Adipocyte (in vitro differentiated cells): ENCODE results near the gene CYP27A1.
"Not testable (repeated sequence)": the region's sequence is repeated elsewhere in the genome, so short reads cannot be mapped to it uniquely, and the experiment has no call there.

Source experiments
- DNase-seq: peaks from one replicate; pipeline ENCODE4 v3.0.0-alpha.2; 2015; ENCODE audit warnings: low read depth
- H3K27me3 ChIP-seq: replicated peaks from 2 replicates; pipeline ENCODE4 v1.7.0; 2013; ENCODE audit warnings: mild to moderate bottlenecking, low read length, moderate library complexity; ENCODE audit not compliant: control insufficient read depth, insufficient read depth
- H3K36me3 ChIP-seq: 2 replicates; pipeline ENCODE4 v1.7.0; 2013; ENCODE audit warnings: low read length, mild to moderate bottlenecking, moderate library complexity; ENCODE audit not compliant: control insufficient read depth, insufficient read depth, severe bottlenecking
- H3K4me1 ChIP-seq: 2 replicates; pipeline ENCODE4 v1.7.0; 2013; ENCODE audit warnings: mild to moderate bottlenecking, low read length, moderate library complexity; ENCODE audit not compliant: control insufficient read depth, insufficient read depth
- H3K4me3 ChIP-seq: 2 replicates; pipeline ENCODE4 v1.7.0; 2013; ENCODE audit warnings: mild to moderate bottlenecking, low read length, moderate library complexity
- H3K9ac ChIP-seq: 2 replicates; pipeline ENCODE4 v1.7.0; 2013; ENCODE audit warnings: mild to moderate bottlenecking, low read length, moderate library complexity
- H3K9me3 ChIP-seq: 2 replicates; pipeline ENCODE4 v1.7.0; 2013; ENCODE audit warnings: mild to moderate bottlenecking, low read length, moderate library complexity; ENCODE audit not compliant: control insufficient read depth

Gene CYP27A1

DNA sequence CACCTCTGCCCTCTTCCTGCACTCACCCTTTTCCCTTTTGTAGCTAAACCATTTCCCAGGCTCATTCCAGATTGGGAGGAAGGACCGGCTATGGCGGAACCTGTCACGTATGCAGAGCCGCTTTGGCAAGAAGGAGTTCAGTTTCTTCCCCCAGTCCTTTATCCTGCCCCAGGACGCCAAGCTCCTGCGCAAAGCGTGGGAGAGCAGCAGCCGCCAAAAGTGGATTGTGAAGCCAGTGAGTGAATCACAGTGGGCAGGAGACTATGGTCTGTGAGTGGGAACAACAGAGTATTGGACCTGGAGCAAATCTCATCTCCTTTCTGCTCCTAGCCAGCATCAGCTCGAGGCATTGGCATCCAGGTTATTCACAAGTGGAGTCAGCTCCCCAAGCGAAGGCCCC, 35.0 kb upstream of the CYP27A1 start:
- Histone ChIP-seq H3K4me1 (peaks cover 30% of the 10 kb centered on the region), H3K9me3 (no peaks in the 10 kb centered on the region), H3K27me3 (no peaks in the 10 kb centered on the region), H3K9ac (no peak overlapping the region), H3K36me3 (peaks cover 45% of the 10 kb centered on the region), H3K4me3 (no peak overlapping the region)
- DNase-seq: no peak

DNA sequence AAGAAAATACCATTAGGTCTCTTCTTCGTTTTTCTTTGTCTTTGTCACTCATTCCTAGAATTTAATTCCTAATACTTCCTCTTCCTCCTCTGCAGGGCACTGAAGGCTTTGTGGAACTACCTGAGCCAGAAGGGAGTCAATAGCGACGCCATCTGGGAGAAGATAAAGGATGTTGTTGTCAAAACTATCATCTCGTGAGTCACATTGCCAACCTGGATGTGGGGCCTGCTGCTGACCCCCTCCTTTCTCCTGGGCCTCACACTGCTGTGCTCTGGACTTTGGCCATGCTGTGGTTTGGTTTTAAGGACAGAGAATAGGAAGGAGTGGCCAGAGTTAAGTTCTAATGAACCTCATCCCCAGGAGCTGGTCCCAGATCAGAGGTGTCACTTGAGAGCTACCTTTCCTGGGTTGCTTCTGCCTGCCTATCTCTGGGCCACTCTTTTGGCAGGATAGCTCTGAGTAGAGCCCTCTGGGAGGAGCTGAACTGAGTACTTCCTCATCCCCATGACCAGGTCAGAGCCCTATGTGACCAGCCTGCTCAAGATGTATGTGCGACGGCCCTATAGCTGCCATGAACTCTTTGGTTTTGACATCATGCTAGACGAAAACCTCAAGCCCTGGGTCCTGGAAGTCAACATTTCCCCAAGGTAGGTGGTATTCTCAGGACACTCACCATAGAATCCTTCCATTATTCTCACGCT, 33.1 kb upstream of the CYP27A1 start:
- peaks cover 63% of the 10 kb centered on the region for H3K36me3 ChIP-seq
- no peak overlapping the region for H3K9ac ChIP-seq
- H3K4me1 ChIP-seq: peaks cover 30% of the 10 kb centered on the region
- H3K4me3 ChIP-seq: no peak overlapping the region
- no peak for DNase-seq
- H3K9me3 ChIP-seq: no peaks in the 10 kb centered on the region
- no peaks in the 10 kb centered on the region for H3K27me3 ChIP-seq

DNA sequence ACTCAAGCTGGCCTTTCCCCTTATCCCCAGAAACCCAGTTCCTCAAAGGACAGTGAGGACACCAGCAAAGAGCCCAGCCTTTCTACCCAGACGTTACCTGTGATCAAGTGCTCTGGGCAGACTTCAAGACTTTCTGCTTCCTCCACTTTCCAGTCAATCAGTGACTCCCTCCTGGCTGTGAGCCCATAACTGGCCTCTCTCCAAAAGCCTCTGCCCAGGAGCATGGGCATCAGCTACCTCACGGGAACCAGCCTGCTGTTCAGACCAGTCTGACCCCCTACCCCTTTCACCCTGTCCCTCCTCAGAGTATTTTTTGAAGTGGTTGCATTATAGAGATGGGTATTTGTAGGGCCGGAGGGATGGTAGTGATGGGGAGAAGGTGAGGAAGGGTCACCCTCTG, 27.7 kb upstream of the CYP27A1 start:
- Histone ChIP-seq H3K9ac (no peak overlapping the region), H3K27me3 (no peaks in the 10 kb centered on the region), H3K4me1 (peaks cover 5% of the 10 kb centered on the region), H3K4me3 (no peak overlapping the region), H3K36me3 (peaks cover 67% of the 10 kb centered on the region), H3K9me3 (no peaks in the 10 kb centered on the region)
- DNase-seq: no peak

DNA sequence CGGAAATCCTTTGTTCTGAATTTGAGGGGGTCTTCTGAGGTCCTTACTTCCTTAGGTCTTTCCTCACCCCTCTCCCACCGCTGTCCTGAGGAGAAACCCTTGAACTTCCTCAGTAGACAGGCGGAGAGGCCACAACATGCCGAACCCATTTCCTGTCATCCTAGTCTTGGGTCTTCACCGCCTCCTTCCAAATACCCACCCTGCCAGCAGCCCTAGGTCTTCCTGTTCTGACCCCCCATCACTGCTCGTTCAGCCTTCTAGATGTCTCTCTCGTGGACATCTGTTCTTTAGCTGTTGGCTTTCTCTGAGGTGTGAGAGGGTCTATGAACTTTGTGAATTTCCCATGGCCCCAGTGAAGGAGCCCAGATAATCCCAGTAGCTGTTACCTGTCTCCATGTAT, 27.2 kb upstream of the CYP27A1 start:
- H3K4me3 ChIP-seq: no peak overlapping the region
- H3K9me3 ChIP-seq: no peaks in the 10 kb centered on the region
- no peaks in the 10 kb centered on the region for H3K27me3 ChIP-seq
- H3K36me3 ChIP-seq: peaks cover 62% of the 10 kb centered on the region
- peaks cover 5% of the 10 kb centered on the region for H3K4me1 ChIP-seq
- H3K9ac ChIP-seq: no peak overlapping the region
- no peak for DNase-seq

DNA sequence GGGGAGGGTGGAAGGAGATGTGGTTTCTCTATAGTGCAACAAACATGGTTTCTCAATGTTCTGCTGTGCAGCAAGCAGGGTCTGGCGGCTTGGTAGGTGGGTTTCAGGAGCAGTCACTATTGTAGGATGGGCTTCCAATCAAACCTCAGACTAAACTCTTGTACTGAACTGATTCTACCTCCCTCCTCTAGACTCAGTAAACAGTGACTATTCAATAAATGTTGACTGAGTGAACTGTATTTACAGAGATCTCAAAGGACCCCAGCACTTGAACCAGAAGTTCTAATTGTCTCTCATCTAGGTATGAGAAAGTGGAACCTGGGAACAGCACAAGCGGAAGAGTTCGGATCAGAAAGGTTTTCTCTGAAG, 26.8 kb upstream of the CYP27A1 start:
- Histone ChIP-seq H3K9ac (no peak overlapping the region), H3K27me3 (no peaks in the 10 kb centered on the region), H3K36me3 (peaks cover 58% of the 10 kb centered on the region), H3K4me1 (peaks cover 5% of the 10 kb centered on the region), H3K9me3 (no peaks in the 10 kb centered on the region), H3K4me3 (no peak overlapping the region)
- DNase-seq: no peak

DNA sequence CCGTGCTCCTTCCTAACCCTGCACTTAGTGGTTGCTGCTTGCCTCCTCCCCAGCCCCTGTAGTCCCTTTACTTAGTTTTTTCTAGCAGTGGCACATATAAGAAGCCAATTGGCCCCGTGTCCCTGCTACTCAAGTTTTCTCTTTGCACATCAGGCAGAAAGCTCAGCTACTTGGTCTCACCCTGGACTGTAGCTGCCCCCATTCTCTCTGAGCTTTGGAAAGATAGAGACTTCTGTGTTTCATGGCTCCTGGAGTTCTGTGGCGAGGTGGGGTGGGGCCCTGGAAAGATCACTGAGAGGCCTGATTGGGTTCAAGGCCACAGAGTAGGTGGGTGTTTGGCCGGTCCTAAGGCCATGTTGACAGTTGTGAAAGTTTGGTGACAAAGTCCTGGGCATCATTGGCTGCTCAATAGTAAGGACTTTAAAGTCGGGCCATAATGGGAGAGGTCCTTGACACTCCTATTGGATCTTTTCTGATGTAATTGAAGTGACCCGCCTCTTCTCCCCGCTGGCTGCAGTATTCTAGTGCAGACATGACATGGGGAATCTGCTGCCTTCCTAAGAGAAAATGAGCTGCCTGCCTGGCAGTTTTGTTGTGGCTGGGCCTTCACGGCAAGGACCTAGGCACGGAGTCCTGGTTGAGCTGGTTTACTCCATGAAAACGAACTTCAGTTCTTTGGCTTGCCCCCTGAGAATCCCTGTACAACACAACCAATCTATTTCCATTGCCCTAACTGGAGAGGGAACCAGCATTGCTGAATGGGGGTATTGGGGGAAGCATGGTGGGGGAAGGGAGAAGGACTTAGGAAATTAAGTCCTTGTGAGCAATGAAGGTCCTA, 26.2 kb upstream of the CYP27A1 start:
- Histone ChIP-seq H3K9me3 (no peaks in the 10 kb centered on the region), H3K9ac (no peak overlapping the region), H3K27me3 (no peaks in the 10 kb centered on the region), H3K36me3 (peaks cover 52% of the 10 kb centered on the region), H3K4me1 (peaks cover 5% of the 10 kb centered on the region), H3K4me3 (no peak overlapping the region)
- DNase-seq: no peak

DNA sequence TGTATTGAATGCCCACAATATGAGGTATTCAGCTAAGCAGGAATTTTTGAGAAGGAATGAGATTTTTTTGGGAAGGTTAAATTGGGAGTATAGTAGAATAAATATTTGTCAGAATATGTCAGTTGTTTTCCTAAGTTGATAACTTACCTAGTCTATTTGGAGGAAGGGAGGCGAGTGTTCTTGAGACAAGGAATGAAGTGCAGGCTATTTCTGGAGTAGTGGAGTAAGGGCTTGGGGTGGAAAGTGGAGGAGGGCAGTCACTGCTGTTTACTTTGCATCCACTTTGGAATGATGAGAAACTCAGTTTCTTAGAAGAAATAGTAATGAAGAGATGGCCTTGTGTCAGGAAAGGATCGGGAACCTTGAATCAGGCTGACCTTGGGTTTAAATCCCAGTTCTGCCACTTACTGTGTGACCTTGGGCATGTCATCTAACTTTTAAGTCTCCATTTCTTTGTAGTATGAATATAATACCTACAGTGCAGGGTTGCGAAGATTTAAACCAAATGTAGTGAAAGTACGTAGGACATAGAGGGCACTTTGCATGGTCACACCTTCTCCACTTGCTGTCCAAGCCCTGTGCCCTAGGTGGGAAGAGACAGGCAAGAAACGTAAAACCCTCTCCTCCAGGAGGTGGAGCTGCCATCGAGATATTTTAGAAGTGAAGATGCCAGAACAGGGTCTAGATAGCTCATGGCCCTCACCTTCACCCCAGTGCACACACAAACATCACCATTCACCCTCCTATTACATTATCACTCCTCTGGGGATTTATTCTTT, 25.2 kb upstream of the CYP27A1 start:
- Histone ChIP-seq H3K4me1 (no peaks in the 10 kb centered on the region), H3K9ac (no peak overlapping the region), H3K4me3 (no peak overlapping the region), H3K36me3 (peaks cover 45% of the 10 kb centered on the region), H3K27me3 (no peaks in the 10 kb centered on the region), H3K9me3 (no peaks in the 10 kb centered on the region)
- no peak for DNase-seq

DNA sequence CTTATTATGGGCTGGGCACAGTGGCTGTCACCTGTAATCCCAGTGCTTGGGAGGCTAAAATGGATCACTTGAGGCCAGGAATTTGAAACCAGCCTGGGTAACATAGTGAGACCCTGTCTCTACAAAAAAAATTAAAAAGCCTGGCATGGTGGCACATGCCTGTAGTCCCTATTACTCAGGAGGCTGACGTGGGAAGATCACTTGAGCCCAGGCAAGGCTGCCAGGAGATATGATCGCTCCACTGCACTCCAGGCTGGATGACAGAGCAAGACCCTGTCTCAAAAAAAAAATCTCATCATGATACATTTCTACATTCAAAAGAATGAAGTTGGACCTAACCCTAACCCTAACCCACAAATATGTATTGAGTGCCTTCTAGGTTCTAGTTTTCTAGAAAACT, 20.2 kb upstream of the CYP27A1 start:
- H3K27me3 ChIP-seq: no peaks in the 10 kb centered on the region
- H3K4me3 ChIP-seq: no peak overlapping the region
- H3K36me3 ChIP-seq: peaks cover 6% of the 10 kb centered on the region
- no peak overlapping the region for H3K9ac ChIP-seq
- no peaks in the 10 kb centered on the region for H3K4me1 ChIP-seq
- no peak for DNase-seq
- no peaks in the 10 kb centered on the region for H3K9me3 ChIP-seq

DNA sequence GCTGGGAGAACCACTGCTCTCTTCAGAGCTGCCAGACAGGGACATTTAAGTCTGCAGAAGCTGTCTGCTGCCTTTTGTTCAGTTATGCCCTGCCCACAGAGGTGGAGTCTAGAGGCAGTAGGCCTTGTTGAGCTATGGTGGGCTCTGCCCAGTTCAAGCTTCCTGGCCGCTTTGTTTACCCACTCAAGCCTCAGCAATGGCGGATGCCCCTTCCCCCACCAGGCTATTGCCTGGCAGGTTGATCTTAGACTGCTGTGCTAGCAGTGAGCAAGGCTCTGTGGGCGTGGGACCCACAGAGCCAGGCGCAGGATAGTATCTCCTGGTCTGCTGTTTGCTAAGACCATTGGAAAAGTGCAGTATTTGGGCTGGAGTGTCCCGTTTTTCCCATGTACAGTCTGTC, 9.2 kb upstream of the CYP27A1 start:
- not testable (repeated sequence) for H3K4me1 ChIP-seq, DNase-seq, H3K9ac ChIP-seq, H3K36me3 ChIP-seq, H3K4me3 ChIP-seq, H3K27me3 ChIP-seq
- H3K9me3 ChIP-seq: peaks cover 12% of the 10 kb centered on the region

DNA sequence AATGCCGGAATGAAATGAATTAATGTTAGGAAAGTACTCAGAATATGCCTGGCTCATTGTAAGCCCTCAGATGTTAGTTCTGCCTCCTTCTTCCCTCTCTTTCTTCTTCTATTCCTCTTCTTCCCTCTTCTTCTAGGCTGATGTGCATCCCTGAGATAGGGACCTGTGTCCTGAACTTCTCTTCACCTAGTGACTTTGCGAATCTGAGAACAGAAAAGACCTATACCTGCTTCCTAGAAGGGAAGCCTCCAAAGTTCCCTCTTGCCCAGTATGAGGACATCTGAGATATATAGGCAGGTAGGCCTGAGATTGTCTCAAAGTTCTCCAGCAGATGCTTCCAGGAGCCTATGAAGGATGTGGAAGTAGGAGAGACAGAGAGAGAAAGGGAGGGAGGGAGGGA, 8.1 kb upstream of the CYP27A1 start:
- Histone ChIP-seq H3K27me3 (no peaks in the 10 kb centered on the region), H3K36me3 (no peaks in the 10 kb centered on the region), H3K9me3 (peaks cover 14% of the 10 kb centered on the region), H3K4me1 (no peaks in the 10 kb centered on the region), H3K4me3 (no peak overlapping the region), H3K9ac (no peak overlapping the region)
- no peak for DNase-seq

DNA sequence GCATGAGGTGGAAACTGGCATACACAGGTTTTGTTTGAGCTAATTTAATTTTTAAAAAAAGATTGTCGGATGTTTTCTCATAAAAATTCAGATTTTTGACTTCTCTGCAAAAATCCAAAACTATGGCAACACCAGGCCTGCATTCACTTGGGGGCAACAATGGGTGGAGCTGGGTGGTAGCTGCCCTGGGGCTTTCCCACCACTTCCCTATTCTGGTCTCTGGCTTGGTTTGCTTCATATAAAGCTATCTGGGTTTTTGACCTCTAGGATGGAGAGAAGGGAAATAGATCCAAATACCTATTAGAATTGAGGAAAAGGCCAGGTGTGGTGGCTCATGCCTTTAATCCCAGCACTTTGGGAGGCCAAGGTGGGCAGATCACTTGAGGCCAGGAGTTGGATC, 5.5 kb upstream of the CYP27A1 start:
- no peak for DNase-seq
- Histone ChIP-seq H3K4me3 (no peak overlapping the region), H3K9ac (no peak overlapping the region), H3K36me3 (no peaks in the 10 kb centered on the region), H3K27me3 (no peaks in the 10 kb centered on the region), H3K9me3 (peaks cover 14% of the 10 kb centered on the region), H3K4me1 (peaks cover 8% of the 10 kb centered on the region)
